Cardiac muscle cell (in vitro differentiated cells and primary cell): Measurements from ENCODE around the gene RARG. TPM values are rescaled to one million over a fixed set of nuclear protein-coding genes. Genes with fewer than 3 reads are reported as not detected.
A peak's percentile ranks its signal among the peaks of the same experiment; 100 is the strongest.

ENCODE experiments used
- DNase-seq, 2 donors: peaks; one replicate each; pipeline versions ENCODE4 v3.0.0 to v3.0.0-alpha.2; 2010 to 2017; ENCODE audit warnings: low read depth in 1 of 2, low spot score in 1 of 2
- H3K27ac ChIP-seq: fragments of 200-600 bp; sonication (generic); 2 replicates; pipeline ENCODE4 v1.5.1; 2016
- H3K27me3 ChIP-seq: fragments of 200-600 bp; sonication (generic); 2 replicates; pipeline ENCODE4 v1.6.0; 2016; ENCODE audit warnings: control low read depth
- H3K36me3 ChIP-seq: fragments of 200-600 bp; sonication (generic); 2 replicates; pipeline ENCODE4 v1.5.1; 2016; ENCODE audit warnings: control low read depth
- H3K4me1 ChIP-seq: fragments of 200-600 bp; sonication (generic); 2 replicates; pipeline ENCODE4 v1.8.1; 2017; ENCODE audit warnings: low read depth, mild to moderate bottlenecking, mixed run types
- H3K4me3 ChIP-seq: fragments of 200-600 bp; sonication (generic); 2 replicates; pipeline ENCODE4 v1.5.1; 2016; ENCODE audit warnings: mild to moderate bottlenecking
- H3K9me3 ChIP-seq: fragments of 200-600 bp; sonication (generic); 2 replicates; pipeline ENCODE4 v1.5.1; 2017; ENCODE audit warnings: low read depth, mild to moderate bottlenecking, control low read depth
- CTCF ChIP-seq: IDR thresholded peaks from 2 replicates; pipeline ENCODE4 v1.5.1; 2012; ENCODE audit warnings: low read depth, mild to moderate bottlenecking, low read length
- polyA plus RNA-seq: library from polyadenylated mRNA; unstranded; fragments of >200 nt; fragmentation: Nextera tagmentation; extraction: Ambion mirVana; gene quantifications from 2 replicates; pipeline ENCODE4 v1.2.1, GENCODE V29; 2016
- total RNA-seq: library from RNA; depleted of rRNA; stranded (reverse); fragments of >200 nt; gene quantifications from 2 replicates; pipeline ENCODE4 v1.2.3, GENCODE V29; 2016

Gene RARG
- total and polyA plus RNA-seq, 2 experiments from 2014 or later, result 13.0 to 30.4 TPM

GRCh38 chr12:53234271-53234914 is 2.4 kb upstream of the RARG start:
- peak in 1 of 2 donors; percentile 58 for DNase-seq
- no peak for TF ChIP-seq CTCF
- H3K4me1 ChIP-seq, result peaks cover 25% of the 10 kb centered on the region
- no peaks in the 10 kb centered on the region for H3K9me3 ChIP-seq
- no peak overlapping the region for H3K4me3 ChIP-seq
- no peak overlapping the region for H3K27ac ChIP-seq
- no peaks in the 10 kb centered on the region for H3K36me3 ChIP-seq
- H3K27me3 ChIP-seq, result no peaks in the 10 kb centered on the region

GRCh38 chr12:53233671-53234121 is 1.7 kb upstream of the RARG start:
- Histone ChIP-seq H3K9me3 (no peaks in the 10 kb centered on the region), H3K4me3 (no peak overlapping the region), H3K36me3 (no peaks in the 10 kb centered on the region), H3K27ac (no peak overlapping the region), H3K27me3 (no peaks in the 10 kb centered on the region), H3K4me1 (peaks cover 25% of the 10 kb centered on the region)
- TF ChIP-seq CTCF, result no peak
- DNase-seq, result no peak

- no peaks in the 10 kb centered on the region for H3K9me3 ChIP-seq
- peak; percentile 38 to 66 for DNase-seq
- H3K4me1 ChIP-seq, result peaks cover 25% of the 10 kb centered on the region
- no peak for TF ChIP-seq CTCF
- H3K4me3 ChIP-seq, result peak overlapping the region; percentile 37
- H3K27me3 ChIP-seq, result no peaks in the 10 kb centered on the region
- H3K27ac ChIP-seq, result peak overlapping the region; percentile 43
- no peaks in the 10 kb centered on the region for H3K36me3 ChIP-seq
These were observed 845 bp upstream of the RARG start for GRCh38 chr12:53232646-53233461.

- no peak for DNase-seq
- no peak for TF ChIP-seq CTCF
- H3K4me3 ChIP-seq, result peak overlapping the region; percentile 37
- H3K27ac ChIP-seq, result no peak overlapping the region
- no peaks in the 10 kb centered on the region for H3K27me3 ChIP-seq
- peaks cover 25% of the 10 kb centered on the region for H3K4me1 ChIP-seq
- H3K9me3 ChIP-seq, result no peaks in the 10 kb centered on the region
- no peaks in the 10 kb centered on the region for H3K36me3 ChIP-seq
These were observed 413 bp downstream of the RARG start for GRCh38 chr12:53231671-53231920.

- H3K36me3 ChIP-seq, result no peaks in the 10 kb centered on the region
- H3K27ac ChIP-seq, result no peak overlapping the region
- TF ChIP-seq CTCF, result no peak
- peaks cover 33% of the 10 kb centered on the region for H3K4me1 ChIP-seq
- DNase-seq, result no peak
- no peaks in the 10 kb centered on the region for H3K27me3 ChIP-seq
- no peak overlapping the region for H3K4me3 ChIP-seq
- H3K9me3 ChIP-seq, result no peaks in the 10 kb centered on the region
These were observed 1.7 kb downstream of the RARG start for GRCh38 chr12:53230108-53230845.
